ENCODE data around the gene MAOA. TPM values are rescaled to one million over a fixed set of nuclear protein-coding genes. Genes with fewer than 3 reads are reported as not detected.

Gene MAOA
- polyA plus RNA-seq, 1 experiment = 0.10 TPM

GRCh38 chrX:43741843-43742573 is 85.9 kb downstream of the MAOA start:
- ChIA-PET CTCF (interaction anchor here (0.7 kb wide), 1 partner anchor 98 kb away, joined by 3 read pairs; no protein-coding TSS in a partner anchor), POLR2A (no interaction called here)
- no peak for DNase-seq (ENCODE audit: low read depth)
- no peaks in the 10 kb centered on the region for H3K36me3 ChIP-seq (ENCODE audit: control insufficient read depth, insufficient read depth, low read length)
- H3K4me3 ChIP-seq (ENCODE audit: low read depth, low read length) = no peak overlapping the region
- no peaks in the 10 kb centered on the region for H3K27me3 ChIP-seq (ENCODE audit: control insufficient read depth, insufficient read depth, low read length)
- TF ChIP-seq, protein P1, sequence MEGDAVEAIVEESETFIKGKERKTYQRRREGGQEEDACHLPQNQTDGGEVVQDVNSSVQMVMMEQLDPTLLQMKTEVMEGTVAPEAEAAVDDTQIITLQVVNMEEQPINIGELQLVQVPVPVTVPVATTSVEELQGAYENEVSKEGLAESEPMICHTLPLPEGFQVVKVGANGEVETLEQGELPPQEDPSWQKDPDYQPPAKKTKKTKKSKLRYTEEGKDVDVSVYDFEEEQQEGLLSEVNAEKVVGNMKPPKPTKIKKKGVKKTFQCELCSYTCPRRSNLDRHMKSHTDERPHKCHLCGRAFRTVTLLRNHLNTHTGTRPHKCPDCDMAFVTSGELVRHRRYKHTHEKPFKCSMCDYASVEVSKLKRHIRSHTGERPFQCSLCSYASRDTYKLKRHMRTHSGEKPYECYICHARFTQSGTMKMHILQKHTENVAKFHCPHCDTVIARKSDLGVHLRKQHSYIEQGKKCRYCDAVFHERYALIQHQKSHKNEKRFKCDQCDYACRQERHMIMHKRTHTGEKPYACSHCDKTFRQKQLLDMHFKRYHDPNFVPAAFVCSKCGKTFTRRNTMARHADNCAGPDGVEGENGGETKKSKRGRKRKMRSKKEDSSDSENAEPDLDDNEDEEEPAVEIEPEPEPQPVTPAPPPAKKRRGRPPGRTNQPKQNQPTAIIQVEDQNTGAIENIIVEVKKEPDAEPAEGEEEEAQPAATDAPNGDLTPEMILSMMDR (IDR thresholded peaks at IDR 0.05; ENCODE audit: insufficient read depth, low read depth, low read length) = no peak

DNA sequence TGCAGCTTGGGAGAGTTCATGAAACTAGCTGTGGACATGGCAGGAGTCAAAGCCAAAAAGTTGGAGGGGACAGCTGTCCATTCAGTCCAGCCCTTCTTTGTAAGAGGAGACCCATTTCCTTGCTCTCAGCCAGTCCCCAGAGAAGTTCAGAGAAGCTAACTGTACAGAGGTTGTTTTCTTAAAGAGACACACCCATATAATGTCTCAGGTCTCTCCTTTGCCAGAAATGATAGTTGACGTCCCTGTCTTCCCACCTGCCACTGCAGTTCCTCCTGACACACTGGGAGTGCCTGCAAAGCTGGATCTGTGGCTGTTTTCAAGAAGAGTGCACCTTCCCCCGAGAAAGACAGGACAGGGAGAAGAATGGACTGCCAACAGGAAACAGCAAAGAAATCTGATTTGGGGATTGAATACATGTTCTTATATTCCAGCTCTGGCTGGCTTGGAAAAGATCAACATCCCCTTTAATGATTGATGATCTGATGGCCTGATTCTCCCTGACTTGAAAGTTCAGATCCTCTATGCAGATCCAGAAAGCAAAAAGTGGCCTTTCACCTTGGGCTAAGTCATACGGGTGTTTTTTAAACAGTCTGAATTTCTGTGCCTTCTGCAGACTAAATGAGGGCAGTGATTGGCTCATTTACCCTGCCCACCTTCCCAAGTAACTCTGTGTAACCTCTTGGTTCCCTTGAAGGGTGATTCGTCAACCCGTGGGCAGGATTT is 87.2 kb downstream of the MAOA start:
- TF ChIP-seq, protein P1 (IDR thresholded peaks at IDR 0.05; ENCODE audit: insufficient read depth, low read depth, low read length) = no peak
- ChIA-PET POLR2A (no interaction called here), CTCF (no interaction called here)
- DNase-seq (ENCODE audit: low read depth) = no peak
- H3K36me3 ChIP-seq (ENCODE audit: control insufficient read depth, insufficient read depth, low read length) = no peaks in the 10 kb centered on the region
- H3K27me3 ChIP-seq (ENCODE audit: control insufficient read depth, insufficient read depth, low read length) = no peaks in the 10 kb centered on the region
- H3K4me3 ChIP-seq (ENCODE audit: low read depth, low read length) = no peak overlapping the region

DNA sequence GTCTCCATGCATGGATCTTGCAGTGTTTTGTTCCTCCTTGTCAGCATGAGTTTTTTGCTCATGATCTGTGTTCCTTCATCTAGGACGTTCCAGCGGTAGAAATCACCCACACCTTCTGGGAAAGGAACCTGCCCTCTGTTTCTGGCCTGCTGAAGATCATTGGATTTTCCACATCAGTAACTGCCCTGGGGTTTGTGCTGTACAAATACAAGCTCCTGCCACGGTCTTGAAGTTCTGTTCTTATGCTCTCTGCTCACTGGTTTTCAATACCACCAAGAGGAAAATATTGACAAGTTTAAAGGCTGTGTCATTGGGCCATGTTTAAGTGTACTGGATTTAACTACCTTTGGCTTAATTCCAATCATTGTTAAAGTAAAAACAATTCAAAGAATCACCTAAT is 88.2 kb downstream of the MAOA start:
- TF ChIP-seq, protein P1 (IDR thresholded peaks at IDR 0.05; ENCODE audit: insufficient read depth, low read depth, low read length) = no peak
- no peak for DNase-seq (ENCODE audit: low read depth)
- POLR2A ChIA-PET = no interaction called here
- H3K36me3 ChIP-seq (ENCODE audit: control insufficient read depth, insufficient read depth, low read length) = no peaks in the 10 kb centered on the region
- no peak overlapping the region for H3K4me3 ChIP-seq (ENCODE audit: low read depth, low read length)
- CTCF ChIA-PET = no interaction called here
- no peaks in the 10 kb centered on the region for H3K27me3 ChIP-seq (ENCODE audit: control insufficient read depth, insufficient read depth, low read length)

DNA sequence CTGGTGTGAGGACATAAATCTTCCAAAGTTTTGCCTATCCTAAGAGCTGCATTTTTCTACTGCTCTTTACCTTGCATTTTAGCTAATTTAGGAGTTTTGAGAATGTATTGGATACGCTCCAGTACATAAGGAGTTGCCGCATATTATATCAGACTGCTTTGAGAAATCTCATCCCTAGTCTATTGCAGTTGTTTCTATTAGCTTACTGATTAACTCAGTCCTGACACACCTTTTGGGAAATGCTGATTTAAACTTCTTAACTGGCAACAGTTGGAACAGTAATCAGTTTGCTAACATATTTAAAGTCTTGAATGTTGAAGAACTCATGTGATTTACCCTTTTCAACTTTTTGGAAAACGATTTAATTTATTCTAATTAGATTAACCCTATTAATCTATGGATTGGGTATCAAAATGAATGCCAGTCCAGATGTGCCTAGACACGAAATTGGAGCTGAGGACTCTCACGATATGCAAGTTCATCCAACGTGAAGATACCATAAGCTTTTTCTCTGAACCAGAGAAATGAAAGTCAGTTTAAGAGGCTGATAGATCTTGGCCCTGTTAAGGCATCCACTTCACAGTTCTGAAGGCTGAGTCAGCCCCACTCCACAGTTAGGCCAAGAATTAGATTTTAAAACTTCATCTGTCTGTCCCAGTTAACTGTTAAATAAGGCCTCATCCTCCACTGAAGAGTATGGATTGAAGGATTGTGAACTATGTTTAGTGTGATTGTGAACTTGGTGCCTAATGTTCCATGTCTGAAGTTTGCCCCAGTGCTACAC is 90.0 kb downstream of the MAOA start:
- no peak overlapping the region for H3K4me3 ChIP-seq (ENCODE audit: low read depth, low read length)
- H3K36me3 ChIP-seq (ENCODE audit: control insufficient read depth, insufficient read depth, low read length) = no peaks in the 10 kb centered on the region
- H3K27me3 ChIP-seq (ENCODE audit: control insufficient read depth, insufficient read depth, low read length) = no peaks in the 10 kb centered on the region
- CTCF ChIA-PET = no interaction called here
- no peak for DNase-seq (ENCODE audit: low read depth)
- POLR2A ChIA-PET = no interaction called here
- TF ChIP-seq, protein P1 (IDR thresholded peaks at IDR 0.05; ENCODE audit: insufficient read depth, low read depth, low read length) = no peak

GRCh38 chrX:43747476-43747875 is 91.4 kb downstream of the MAOA start:
- DNase-seq (ENCODE audit: low read depth) = no peak
- TF ChIP-seq, protein P1 (IDR thresholded peaks at IDR 0.05; ENCODE audit: insufficient read depth, low read depth, low read length) = no peak
- CTCF ChIA-PET = no interaction called here
- Histone ChIP-seq H3K4me3 (ENCODE audit: low read depth, low read length) (no peak overlapping the region), H3K27me3 (ENCODE audit: control insufficient read depth, insufficient read depth, low read length) (no peaks in the 10 kb centered on the region), H3K36me3 (ENCODE audit: control insufficient read depth, insufficient read depth, low read length) (no peaks in the 10 kb centered on the region)
- POLR2A ChIA-PET = interaction anchor here (0.6 kb wide), 1 partner anchor 103 kb away, joined by 6 read pairs; no protein-coding TSS in a partner anchor

All from BJ (cell line).